Lower lobe of right lung (tissue), 2 donors: Measurements from ENCODE around the gene CST11. TPM values are rescaled to one million over a fixed set of nuclear protein-coding genes. Genes with fewer than 3 reads are reported as not detected.

Experiments
- ATAC-seq, 2 donors: fragments of 200-7000 bp; cut with Tn5 transposase; one replicate each; pipeline ENCODE4 v1.9.1; 2020 to 2022; ENCODE audit warnings: mild to moderate bottlenecking in 2 of 2, moderate library complexity in 2 of 2
- DNase-seq: peaks from one replicate; pipeline ENCODE4 v3.0.0-alpha.2; 2020
- H3K27ac ChIP-seq: fragments of 200-600 bp; one replicate; pipeline ENCODE4 v1.8.0; 2022
- H3K27me3 ChIP-seq: fragments of 200-600 bp; one replicate; pipeline ENCODE4 v1.8.0; 2022; ENCODE audit warnings: low read depth
- H3K36me3 ChIP-seq: fragments of 200-600 bp; one replicate; pipeline ENCODE4 v1.8.0; 2022; ENCODE audit warnings: mild to moderate bottlenecking
- H3K4me1 ChIP-seq: fragments of 200-600 bp; one replicate; pipeline ENCODE4 v1.8.0; 2022
- H3K4me3 ChIP-seq: fragments of 200-600 bp; one replicate; pipeline ENCODE4 v1.8.0; 2022; ENCODE audit warnings: mild to moderate bottlenecking
- H3K9me3 ChIP-seq: fragments of 200-600 bp; one replicate; pipeline ENCODE4 v1.8.0; 2022
- intact Hi-C: fragments of 100-400 bp; cut with DNase I; formaldehyde crosslinking; loops from one replicate; pipeline ENCODE4 v1.11.0; 2022
- total RNA-seq: library from RNA; stranded (reverse); fragmentation: NEBNext Ultra II Directional; extraction: Animal tissue kit (Norgen Biotek cat#: 25700); gene quantifications from one replicate; pipeline ENCODE4 v1.2.1, GENCODE V29; 2021
- TF ChIP-seq, protein P1 (sequence below): fragments of 200-600 bp; IDR thresholded peaks from one replicate; pipeline ENCODE4 v1.8.0; 2022; ENCODE audit warnings: antibody characterized with exemption, mild to moderate bottlenecking
- donor health status: DM: no; HTN: yes; CAD: no; lungs with severe emphysema.

The CST11 gene
- total RNA-seq, 1 donor from 2014 or later, result not detected

DNA sequence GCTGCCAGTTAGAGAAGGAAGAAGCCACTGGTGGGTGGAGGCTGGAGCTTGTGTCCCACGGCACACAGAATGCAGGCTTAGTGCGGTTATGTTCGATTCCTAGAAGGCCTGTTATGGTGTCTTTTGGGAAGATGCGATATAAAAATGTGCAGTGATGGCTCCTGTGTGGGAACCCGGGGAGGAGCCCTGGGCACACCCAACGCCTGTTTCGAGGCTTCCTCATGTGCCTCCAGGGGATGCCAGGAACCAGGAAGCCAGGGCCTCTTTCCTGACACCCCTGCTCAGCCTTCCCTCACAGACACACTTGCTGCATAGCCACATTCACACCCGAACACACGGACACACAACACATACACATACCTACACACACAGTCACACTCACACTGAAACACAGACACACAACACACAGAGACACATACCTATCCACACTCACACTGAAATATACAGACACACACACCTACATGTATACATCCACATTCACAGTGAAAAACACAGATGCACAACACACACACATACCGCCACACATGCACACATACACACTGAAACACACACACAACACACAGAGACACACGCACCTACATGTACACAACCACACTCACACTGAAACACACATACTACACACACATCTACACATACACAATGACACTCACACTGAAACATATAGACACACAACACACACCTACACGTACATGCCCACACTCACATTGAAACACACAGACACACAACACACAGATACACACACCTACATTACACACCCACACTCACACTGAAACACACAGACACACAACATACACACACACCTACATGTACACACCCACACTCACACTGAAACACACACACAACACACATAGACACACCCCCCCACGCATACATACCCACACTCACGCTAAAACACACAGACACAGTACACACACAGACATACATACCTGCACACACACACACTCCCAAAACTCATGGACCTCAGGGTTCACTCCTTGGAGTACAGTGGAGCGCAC lies 1.2 kb upstream of the CST11 start:
- intact Hi-C loops, result no loop called here
- TF ChIP-seq, protein P1, sequence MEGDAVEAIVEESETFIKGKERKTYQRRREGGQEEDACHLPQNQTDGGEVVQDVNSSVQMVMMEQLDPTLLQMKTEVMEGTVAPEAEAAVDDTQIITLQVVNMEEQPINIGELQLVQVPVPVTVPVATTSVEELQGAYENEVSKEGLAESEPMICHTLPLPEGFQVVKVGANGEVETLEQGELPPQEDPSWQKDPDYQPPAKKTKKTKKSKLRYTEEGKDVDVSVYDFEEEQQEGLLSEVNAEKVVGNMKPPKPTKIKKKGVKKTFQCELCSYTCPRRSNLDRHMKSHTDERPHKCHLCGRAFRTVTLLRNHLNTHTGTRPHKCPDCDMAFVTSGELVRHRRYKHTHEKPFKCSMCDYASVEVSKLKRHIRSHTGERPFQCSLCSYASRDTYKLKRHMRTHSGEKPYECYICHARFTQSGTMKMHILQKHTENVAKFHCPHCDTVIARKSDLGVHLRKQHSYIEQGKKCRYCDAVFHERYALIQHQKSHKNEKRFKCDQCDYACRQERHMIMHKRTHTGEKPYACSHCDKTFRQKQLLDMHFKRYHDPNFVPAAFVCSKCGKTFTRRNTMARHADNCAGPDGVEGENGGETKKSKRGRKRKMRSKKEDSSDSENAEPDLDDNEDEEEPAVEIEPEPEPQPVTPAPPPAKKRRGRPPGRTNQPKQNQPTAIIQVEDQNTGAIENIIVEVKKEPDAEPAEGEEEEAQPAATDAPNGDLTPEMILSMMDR, result no peak
- ATAC-seq, result no peak
- no peak overlapping the region for H3K4me3 ChIP-seq
- H3K36me3 ChIP-seq, result no peaks in the 10 kb centered on the region
- peaks cover 6% of the 10 kb centered on the region for H3K27me3 ChIP-seq
- no peaks in the 10 kb centered on the region for H3K9me3 ChIP-seq
- no peak overlapping the region for H3K27ac ChIP-seq
- no peak for DNase-seq
- no peaks in the 10 kb centered on the region for H3K4me1 ChIP-seq

DNA sequence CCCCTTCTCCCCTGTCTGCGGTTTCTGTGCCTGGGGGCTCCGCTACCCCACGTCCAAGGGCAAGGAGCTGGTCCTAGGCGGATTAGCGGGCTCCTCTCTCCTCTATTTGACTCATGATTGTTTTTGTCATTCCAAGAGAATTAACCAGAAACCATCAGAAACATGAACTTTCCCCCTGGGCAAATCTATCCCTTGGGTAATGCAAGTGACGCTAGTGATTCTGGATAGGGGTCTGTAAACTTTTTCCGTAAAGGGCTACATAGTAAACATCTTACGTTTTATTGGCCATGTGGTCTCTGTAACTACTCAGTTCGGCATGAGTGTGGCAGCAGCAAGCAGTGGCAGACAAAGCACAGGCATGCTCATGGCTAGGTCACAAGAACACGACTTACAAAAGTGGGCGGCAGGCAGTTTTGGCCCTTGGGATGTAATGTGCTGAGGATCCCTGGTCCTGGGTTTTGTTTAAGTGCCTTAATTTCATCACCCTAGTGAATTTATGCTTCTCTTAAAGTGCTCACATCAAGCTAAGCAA lies 654 bp downstream of the CST11 start:
- no peaks in the 10 kb centered on the region for H3K36me3 ChIP-seq
- intact Hi-C loops, result no loop called here

DNA sequence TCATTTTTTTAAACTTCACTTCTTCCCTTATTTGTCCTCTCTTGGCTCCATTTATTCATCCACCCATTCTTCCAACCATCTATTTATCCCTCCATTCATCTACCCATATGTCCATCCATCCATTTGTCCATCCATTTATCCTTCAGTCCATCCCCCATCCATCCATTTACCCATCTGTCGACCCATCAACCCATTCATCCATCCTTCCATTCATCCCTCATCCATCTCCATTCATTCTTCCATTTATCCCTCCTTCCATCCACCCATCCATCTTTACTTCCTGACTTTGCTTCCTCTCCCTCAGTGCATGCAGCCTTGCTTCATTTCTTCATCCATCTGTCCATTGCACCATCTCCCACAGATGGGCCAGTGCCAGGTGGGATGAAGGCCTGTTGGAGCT lies 1.8 kb downstream of the CST11 start:
- TF ChIP-seq, protein P1, result no peak
- peaks cover 6% of the 10 kb centered on the region for H3K27me3 ChIP-seq
- H3K4me3 ChIP-seq, result no peak overlapping the region
- no peak overlapping the region for H3K27ac ChIP-seq
- intact Hi-C loops, result no loop called here
- ATAC-seq (no peak), DNase-seq (no peak)
- H3K36me3 ChIP-seq, result no peaks in the 10 kb centered on the region
- H3K4me1 ChIP-seq, result no peaks in the 10 kb centered on the region
- H3K9me3 ChIP-seq, result no peaks in the 10 kb centered on the region

More for the DNA sequence above, 654 bp downstream of the CST11 start:
- no peak overlapping the region for H3K27ac ChIP-seq
- no peak overlapping the region for H3K4me3 ChIP-seq
- no peak for DNase-seq
- TF ChIP-seq, protein P1, result no peak
- peaks cover 6% of the 10 kb centered on the region for H3K27me3 ChIP-seq
- no peaks in the 10 kb centered on the region for H3K9me3 ChIP-seq
- no peaks in the 10 kb centered on the region for H3K4me1 ChIP-seq
- no peak for ATAC-seq

DNA sequence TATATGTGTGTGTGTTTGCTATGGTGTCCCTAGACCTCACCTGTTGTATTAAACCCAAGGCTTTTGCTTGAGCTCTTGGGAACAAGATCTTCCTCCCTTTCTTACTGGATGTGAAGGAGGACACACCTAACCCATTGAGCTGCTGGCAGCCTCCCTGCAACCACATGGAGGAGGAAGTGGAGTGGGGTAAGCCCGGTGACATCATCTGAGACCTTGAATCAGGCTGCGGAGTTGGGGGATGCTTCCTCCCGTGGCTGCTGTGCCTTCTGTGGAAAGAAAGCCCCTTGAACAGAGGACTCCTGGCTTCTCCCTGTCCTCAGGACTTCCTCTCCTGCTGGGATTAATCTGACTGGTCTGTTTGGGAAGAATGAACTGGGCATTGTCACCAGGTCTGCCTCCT lies 3.3 kb downstream of the CST11 start:
- Histone ChIP-seq H3K36me3 (no peaks in the 10 kb centered on the region), H3K27ac (no peak overlapping the region), H3K27me3 (peaks cover 6% of the 10 kb centered on the region), H3K4me1 (no peaks in the 10 kb centered on the region), H3K4me3 (no peak overlapping the region), H3K9me3 (no peaks in the 10 kb centered on the region)
- ATAC-seq (peak in 1 of 2 donors; percentile 34), DNase-seq (no peak)
- intact Hi-C loops, result no loop called here
- TF ChIP-seq, protein P1, result no peak

DNA sequence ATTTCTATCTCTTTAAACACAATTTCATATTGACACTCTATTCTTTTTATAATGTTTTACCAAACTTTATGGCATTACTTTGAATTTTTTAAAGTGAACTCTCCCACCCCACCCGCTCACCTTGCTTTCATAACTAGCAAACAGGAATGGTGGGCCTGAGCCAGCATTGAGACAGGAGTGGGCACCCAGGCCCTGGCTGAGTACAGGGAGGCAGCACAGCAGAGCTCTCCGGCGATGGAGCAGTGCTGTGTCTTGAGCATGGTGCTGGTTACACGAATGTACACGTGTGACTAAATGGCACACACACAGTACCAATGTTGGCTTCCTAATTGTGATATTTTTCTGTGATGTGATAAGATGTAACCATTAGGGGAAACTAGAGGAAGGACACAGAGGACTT lies 4.5 kb downstream of the CST11 start:
- intact Hi-C loops, result no loop called here

More for the DNA sequence above, 4.5 kb downstream of the CST11 start:
- Histone ChIP-seq H3K4me3 (no peak overlapping the region), H3K36me3 (no peaks in the 10 kb centered on the region), H3K9me3 (no peaks in the 10 kb centered on the region), H3K27ac (no peak overlapping the region), H3K4me1 (no peaks in the 10 kb centered on the region), H3K27me3 (no peaks in the 10 kb centered on the region)
- TF ChIP-seq, protein P1, result no peak
- DNase-seq (no peak), ATAC-seq (no peak)
